Measurements from ENCODE around the gene AMPD1. TPM values are rescaled to one million over a fixed set of nuclear protein-coding genes. Genes with fewer than 3 reads are reported as not detected.

Gene AMPD1
- total RNA-seq, 2 donors from 2014 or later, result not detected

GRCh38 chr1:114668373-114668772 is 27.0 kb downstream of the AMPD1 start:
- H3K27me3 ChIP-seq, result no peaks in the 10 kb centered on the region
- DNase-seq (no peak), ATAC-seq (no peak)
- peak overlapping the region in 3 of 4 donors; percentile 78 to 97 (median 89) for H3K27ac ChIP-seq
- no peak for TF ChIP-seq POLR2A (IDR thresholded peaks at IDR 0.05)
- TF ChIP-seq CTCF (IDR thresholded peaks at IDR 0.05), result no peak
- H3K4me1 ChIP-seq, result peaks cover 15% of the 10 kb centered on the region
- intact Hi-C loops (cut with DNase I), result no loop called here
- H3K4me3 ChIP-seq, result no peak overlapping the region
- no peaks in the 10 kb centered on the region for H3K9me3 ChIP-seq
- 60 to 70% methylated on average over 4 of the region's 4 CpGs for WGBS, 2 donors
- H3K36me3 ChIP-seq (replicated peaks in 1 of 2; ENCODE audit: insufficient read depth in 1 of 2, low read depth in 2 of 2), result no peaks in the 10 kb centered on the region

GRCh38 chr1:114666954-114667353 is 28.4 kb downstream of the AMPD1 start:
- H3K4me1 ChIP-seq, result peaks cover 15% of the 10 kb centered on the region
- H3K4me3 ChIP-seq, result no peak overlapping the region
- no peaks in the 10 kb centered on the region for H3K27me3 ChIP-seq
- no peak for TF ChIP-seq CTCF (IDR thresholded peaks at IDR 0.05)
- TF ChIP-seq POLR2A (IDR thresholded peaks at IDR 0.05), result no peak
- no peak for DNase-seq
- ATAC-seq, result no peak
- intact Hi-C loops (cut with DNase I), result no loop called here
- H3K27ac ChIP-seq, result no peak overlapping the region
- H3K9me3 ChIP-seq, result no peaks in the 10 kb centered on the region
- H3K36me3 ChIP-seq (replicated peaks in 1 of 2; ENCODE audit: insufficient read depth in 1 of 2, low read depth in 2 of 2), result no peaks in the 10 kb centered on the region
- 73 to 85% methylated on average over 3 of the region's 3 CpGs for WGBS, 2 donors

GRCh38 chr1:114660238-114660637 is 35.1 kb downstream of the AMPD1 start:
- Histone ChIP-seq H3K4me1 (no peaks in the 10 kb centered on the region), H3K4me3 (no peak overlapping the region), H3K27me3 (no peaks in the 10 kb centered on the region), H3K9me3 (no peaks in the 10 kb centered on the region), H3K27ac (no peak overlapping the region), H3K36me3 (replicated peaks in 1 of 2; ENCODE audit: insufficient read depth in 1 of 2, low read depth in 2 of 2) (no peaks in the 10 kb centered on the region)
- DNase-seq, result no peak
- no peak for ATAC-seq
- TF ChIP-seq POLR2A (IDR thresholded peaks at IDR 0.05) (no peak), CTCF (IDR thresholded peaks at IDR 0.05) (no peak)
- 56 to 61% methylated on average over 2 of the region's 2 CpGs for WGBS, 2 donors
- intact Hi-C loops (cut with DNase I), result no loop called here

DNA sequence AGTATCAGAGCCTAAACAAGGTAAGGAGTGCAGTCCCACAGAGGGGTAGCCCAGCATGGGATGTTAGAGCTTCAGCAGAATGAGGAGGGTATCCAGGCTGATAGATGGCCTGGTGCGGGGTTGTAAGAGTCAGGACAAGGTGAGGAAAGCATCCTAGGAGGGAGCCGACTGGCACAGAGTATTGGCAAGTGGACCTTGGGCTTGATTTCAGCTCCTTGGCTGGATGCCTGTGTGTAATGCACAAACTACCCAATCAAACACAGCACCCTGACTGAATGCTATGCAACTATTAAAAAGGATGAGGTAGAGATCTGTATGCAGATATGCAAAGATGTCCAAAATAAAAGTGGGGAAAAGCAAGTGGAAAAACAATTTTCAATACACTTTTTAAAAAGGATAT is 43.5 kb downstream of the AMPD1 start:
- H3K4me3 ChIP-seq, result no peak overlapping the region
- intact Hi-C loops (cut with DNase I), result no loop called here
- no peaks in the 10 kb centered on the region for H3K36me3 ChIP-seq (replicated peaks in 1 of 2; ENCODE audit: insufficient read depth in 1 of 2, low read depth in 2 of 2)
- no peaks in the 10 kb centered on the region for H3K4me1 ChIP-seq
- H3K9me3 ChIP-seq, result no peaks in the 10 kb centered on the region
- no peaks in the 10 kb centered on the region for H3K27me3 ChIP-seq
- WGBS, 2 donors, result 45 to 63% methylated on average over 2 of the region's 2 CpGs
- DNase-seq (no peak), ATAC-seq (no peak)
- no peak overlapping the region for H3K27ac ChIP-seq
- TF ChIP-seq CTCF (IDR thresholded peaks at IDR 0.05) (no peak), POLR2A (IDR thresholded peaks at IDR 0.05) (no peak)

GRCh38 chr1:114648503-114648902 is 46.8 kb downstream of the AMPD1 start:
- H3K4me1 ChIP-seq, result no peaks in the 10 kb centered on the region
- no peaks in the 10 kb centered on the region for H3K36me3 ChIP-seq (replicated peaks in 1 of 2; ENCODE audit: insufficient read depth in 1 of 2, low read depth in 2 of 2)
- no peaks in the 10 kb centered on the region for H3K9me3 ChIP-seq
- ATAC-seq (no peak), DNase-seq (no peak)
- intact Hi-C loops (cut with DNase I), result no loop called here
- no peak overlapping the region for H3K27ac ChIP-seq
- no peak for TF ChIP-seq POLR2A (IDR thresholded peaks at IDR 0.05)
- no peak for TF ChIP-seq CTCF (IDR thresholded peaks at IDR 0.05)
- H3K27me3 ChIP-seq, result no peaks in the 10 kb centered on the region
- WGBS, 2 donors, result 96 to 100% methylated on average over 1 of the region's 1 CpG
- H3K4me3 ChIP-seq, result no peak overlapping the region
